BJ (cell line): ENCODE results near the gene ADGRA1. TPM values are rescaled to one million over a fixed set of nuclear protein-coding genes. Genes with fewer than 3 reads are reported as not detected.

ENCODE experiments used
- CTCF ChIA-PET: fragments of 350-600 bp; formaldehyde crosslinking; extraction: SDS; loops from one replicate; lab custom pipeline; 2021; ENCODE audit warnings: antibody characterized with exemption, inconsistent platforms; lab: Yijun Ruan, JAX
- POLR2A ChIA-PET: fragments of 300-600 bp; sonication (Branson Sonifier 250); formaldehyde crosslinking; extraction: SDS; loops from one replicate; lab custom pipeline; 2021; ENCODE audit warnings: antibody characterized with exemption; lab: Charles Lee
- DNase-seq: peaks from one replicate; pipeline ENCODE4 v3.0.0-alpha.2; 2011; ENCODE audit warnings: low read depth
- H3K27me3 ChIP-seq: 2 replicates; pipeline ENCODE4 v1.6.0; 2011; ENCODE audit warnings: low read length; ENCODE audit not compliant: control insufficient read depth, insufficient read depth
- H3K36me3 ChIP-seq: 2 replicates; pipeline ENCODE4 v1.5.1; 2011; ENCODE audit warnings: low read length; ENCODE audit not compliant: control insufficient read depth, insufficient read depth
- H3K4me3 ChIP-seq: 2 replicates; pipeline ENCODE4 v1.5.1; 2011; ENCODE audit warnings: low read depth, mild to moderate bottlenecking, control low read depth, low read length
- CTCF ChIP-seq: IDR thresholded peaks from 2 replicates; pipeline ENCODE4 v1.5.1; 2011; ENCODE audit warnings: low read depth, mild to moderate bottlenecking, control low read depth, inconsistent platforms, low read length, moderate library complexity; ENCODE audit not compliant: insufficient read depth
- polyA plus RNA-seq: library from polyadenylated mRNA; depleted of rRNA; stranded (reverse); fragments of >200 nt; gene quantifications from 2 replicates; pipeline ENCODE4 v1.2.3, GENCODE V29; 2011

ADGRA1 gene
- polyA plus RNA-seq, 1 experiment, result not detected

- ChIA-PET POLR2A (no interaction called here), CTCF (interaction anchor here (0.7 to 2.7 kb wide), 2 partner anchors 8 to 131 kb away, joined by 3 to 17 read pairs; no protein-coding TSS in a partner anchor)
Observed at GRCh38 chr10:133151543-133151972, 63.8 kb downstream of the ADGRA1 start.

GRCh38 chr10:133154411-133154810 is 66.7 kb downstream of the ADGRA1 start:
- no peak overlapping the region for H3K4me3 ChIP-seq
- TF ChIP-seq CTCF, result no peak
- CTCF ChIA-PET, result no interaction called here
- POLR2A ChIA-PET, result no interaction called here
- peaks cover 2% of the 10 kb centered on the region; the same call in 1 of the 2 replicates for H3K27me3 ChIP-seq
- no peaks in the 10 kb centered on the region for H3K36me3 ChIP-seq
- DNase-seq, result no peak

More at GRCh38 chr10:133151543-133151972, 63.8 kb downstream of the ADGRA1 start:
- peaks cover 2% of the 10 kb centered on the region; the same call in 1 of the 2 replicates for H3K27me3 ChIP-seq
- no peak for DNase-seq
- H3K4me3 ChIP-seq, result no peak overlapping the region
- TF ChIP-seq CTCF, result no peak
- no peaks in the 10 kb centered on the region for H3K36me3 ChIP-seq

- TF ChIP-seq CTCF, result no peak
- Histone ChIP-seq H3K4me3 (no peak overlapping the region), H3K27me3 (peaks cover 2% of the 10 kb centered on the region; the same call in 1 of the 2 replicates), H3K36me3 (no peaks in the 10 kb centered on the region)
- DNase-seq, result no peak
- POLR2A ChIA-PET, result no interaction called here
- CTCF ChIA-PET, result no interaction called here
Observed at GRCh38 chr10:133154996-133155778, 67.5 kb downstream of the ADGRA1 start.

GRCh38 chr10:133156674-133157579 is 69.2 kb downstream of the ADGRA1 start:
- peaks cover 2% of the 10 kb centered on the region; the same call in 1 of the 2 replicates for H3K27me3 ChIP-seq
- POLR2A ChIA-PET, result no interaction called here
- no peak for DNase-seq
- CTCF ChIA-PET, result interaction anchor here (0.8 kb wide), 1 partner anchor 150 kb away, joined by 3 read pairs; no protein-coding TSS in a partner anchor
- H3K4me3 ChIP-seq, result no peak overlapping the region
- TF ChIP-seq CTCF, result no peak
- H3K36me3 ChIP-seq, result no peaks in the 10 kb centered on the region
